Measurements from ENCODE around the gene ENTPD3. TPM values are rescaled to one million over a fixed set of nuclear protein-coding genes. Genes with fewer than 3 reads are reported as not detected.

Gene ENTPD3
- total and polyA plus RNA-seq, 8 donors = 0.93 to 3.8 (median 2.5) TPM; not detected in 4

DNA sequence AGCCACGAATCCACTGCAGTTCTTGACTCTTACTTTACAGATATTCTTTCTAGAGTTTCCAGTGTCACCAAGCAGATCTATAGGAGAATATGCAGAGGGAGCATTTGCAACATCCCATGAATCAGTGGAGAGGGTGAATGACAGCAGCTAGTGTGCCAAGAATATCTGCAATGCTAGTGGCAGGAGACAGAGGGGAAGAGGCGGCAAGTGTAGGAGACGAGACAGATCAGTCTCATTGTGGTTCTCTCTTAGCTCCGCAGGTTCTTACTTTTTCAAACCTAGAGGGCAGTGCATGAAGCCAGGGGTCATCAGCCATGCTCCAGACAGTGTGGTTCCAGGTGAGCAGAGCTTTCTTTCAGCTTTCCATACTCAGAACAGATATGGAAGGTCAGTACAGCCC, 90.7 kb downstream of the ENTPD3 start:
- peaks cover 16 to 36% (median 34%) of the 10 kb centered on the region in 4 donors for H3K36me3 ChIP-seq
- DNase-seq = no peak
- H3K27me3 ChIP-seq = no peaks in the 10 kb centered on the region
- WGBS, 5 donors = 36 to 51% (median 42%) methylated on average over 4 of the region's 4 CpGs
- H3K4me1 ChIP-seq = peaks cover 6 to 16% (median 12%) of the 10 kb centered on the region in 4 donors
- peak overlapping the region; percentile 76 to 84 (median 82) for H3K4me3 ChIP-seq
- H3K27ac ChIP-seq = no peak overlapping the region
- intact Hi-C loops (cut with DNase I; ENCODE audit: low total_unique reads) = no loop called here
- TF ChIP-seq EP300 (IDR thresholded peaks at IDR 0.05) (no peak), POLR2AphosphoS5 (IDR thresholded peaks at IDR 0.05) (no peak), POLR2A (IDR thresholded peaks at IDR 0.05) (no peak), CTCF (IDR thresholded peaks at IDR 0.05) (no peak)
- no peaks in the 10 kb centered on the region for H3K9me3 ChIP-seq

Other genes with a start within 250 kb of the ENTPD3 start
- gene EIF1B, start 77.5 kb upstream of the ENTPD3 start, total RNA-seq = 10 to 100 TPM in 4 of 5 donors, 1 to 10 TPM in 1; 2.6 to 44.5 (median 18.3) TPM
- 10 to 100 TPM; 52.7 to 76.8 (median 68.3) TPM for gene EIF1B, start 77.5 kb upstream of the ENTPD3 start, polyA plus RNA-seq
- gene RPL14, start 70.2 kb downstream of the ENTPD3 start, total RNA-seq = 100 to 1,000 TPM; 163 to 607 (median 495) TPM
- 1,000 to 10,000 TPM; 1,553 to 2,267 (median 2,011) TPM for gene RPL14, start 70.2 kb downstream of the ENTPD3 start, polyA plus RNA-seq
- gene ZNF619, start 89.9 kb downstream of the ENTPD3 start, total RNA-seq = 100 to 1,000 TPM in 1 of 5 donors, 10 to 100 TPM in 2, 1 to 10 TPM in 2; 1.2 to 137 (median 11.0) TPM
- 1 to 10 TPM in 2 of 3 donors, under 1 TPM in 1; 0.83 to 1.5 (median 1.1) TPM for gene ZNF619, start 89.9 kb downstream of the ENTPD3 start, polyA plus RNA-seq
- gene ZNF620, start 118.9 kb downstream of the ENTPD3 start, total RNA-seq = 10 to 100 TPM in 1 of 5 donors, 1 to 10 TPM in 3, not detected in 1; 1.3 to 77.0 (median 4.2) TPM
- gene ZNF620, start 118.9 kb downstream of the ENTPD3 start, polyA plus RNA-seq = 1 to 10 TPM in 2 of 3 donors, under 1 TPM in 1; 0.92 to 1.9 (median 1.0) TPM
- gene ZNF621, start 137.8 kb downstream of the ENTPD3 start, total RNA-seq = 10 to 100 TPM in 4 of 5 donors, 1 to 10 TPM in 1; 6.7 to 56.0 (median 30.4) TPM
- 1 to 10 TPM; 5.7 to 9.0 (median 8.5) TPM for gene ZNF621, start 137.8 kb downstream of the ENTPD3 start, polyA plus RNA-seq